Thyroid gland (tissue), 4 donors: ENCODE results near the gene COBLL1. TPM values are rescaled to one million over a fixed set of nuclear protein-coding genes. Genes with fewer than 3 reads are reported as not detected.
A peak's percentile ranks its signal among the peaks of the same experiment; 100 is the strongest.

ENCODE experiments used
- DNase-seq, 2 donors: peaks; one replicate each; pipeline ENCODE4 v3.0.0-alpha.2; 2019
- H3K27ac ChIP-seq, 3 donors: fragments of 200-600 bp; sonication (generic); 1 replicate in 2 of 3; 2 replicates in 1 of 3; pipeline ENCODE4 v1.5.1; 2016 to 2019; ENCODE audit warnings: mild to moderate bottlenecking in 1 of 3, moderate library complexity in 1 of 3
- H3K27me3 ChIP-seq: fragments of 200-600 bp; sonication (generic); one replicate; pipeline ENCODE4 v1.5.1; 2019
- H3K36me3 ChIP-seq, 2 donors: fragments of 200-600 bp; sonication (generic); one replicate each; pipeline ENCODE4 v1.5.1; 2016 to 2019
- H3K4me1 ChIP-seq, 2 donors: fragments of 200-600 bp; sonication (generic); one replicate each; pipeline ENCODE4 v1.5.1; 2017 to 2019
- H3K4me3 ChIP-seq, 3 donors: fragments of 200-600 bp; sonication (generic); replicated peaks in 1 of 3; 1 replicate in 2 of 3; 2 replicates in 1 of 3; pipeline ENCODE4 v1.5.1; 2016; ENCODE audit warnings: mild to moderate bottlenecking in 1 of 3
- H3K9me3 ChIP-seq: fragments of 200-600 bp; sonication (generic); one replicate; pipeline ENCODE4 v1.5.1; 2017
- CTCF ChIP-seq, 6 experiments: fragments of 200-600 bp in 3 of 6; fragments of 450-650 bp in 3 of 6; sonication (generic) in 3 of 6; IDR thresholded peaks; one replicate each; pipeline ENCODE4 v1.5.1; 2016 to 2019; ENCODE audit warnings: antibody characterized with exemption in 6 of 6, mild to moderate bottlenecking in 2 of 6, inconsistent platforms in 1 of 6, moderate library complexity in 1 of 6
- POLR2A ChIP-seq, 2 donors: fragments of 450-650 bp; IDR thresholded peaks; one replicate each; pipeline ENCODE4 v1.6.1; 2017; ENCODE audit warnings: antibody characterized with exemption in 2 of 2, mild to moderate bottlenecking in 2 of 2, moderate library complexity in 1 of 2
- WGBS, 2 donors: methylation state at CpG; one replicate each; pipeline ENCODE4 v1.1.5; 2017; 5-methylcytosine and 5-hydroxymethylcytosine counted together
- intact Hi-C: fragments of 100-400 bp; cut with DNase I; formaldehyde crosslinking; loops from one replicate; pipeline ENCODE4 v1.15.1; 2023
- total RNA-seq, 4 donors: library from RNA; depleted of rRNA; stranded (reverse); fragments of >200 nt; gene quantifications; one replicate each; pipeline ENCODE4 v1.2.3, GENCODE V29; 2016

COBLL1 gene
- total RNA-seq, 4 donors from 2014 or later = 41.8 to 90.8 (median 76.9) TPM

GRCh38 chr2:164792316-164793170, 49.1 kb downstream of the COBLL1 start:
- Histone ChIP-seq H3K9me3 (no peaks in the 10 kb centered on the region), H3K27me3 (no peaks in the 10 kb centered on the region), H3K36me3 (no peaks in the 10 kb centered on the region), H3K4me3 (no peak overlapping the region), H3K4me1 (peaks cover 22 to 29% of the 10 kb centered on the region in 2 donors), H3K27ac (peak overlapping the region; percentile 18 to 68 (median 64))
- intact Hi-C loops = no loop called here
- no peak for TF ChIP-seq POLR2A (IDR thresholded peaks at IDR 0.05)
- no peak for TF ChIP-seq CTCF (IDR thresholded peaks at IDR 0.05)
- DNase-seq = no peak
- whole genome bisulfite sequencing, 2 donors = 79 to 94% methylated on average over 5 of the region's 5 CpGs

- WGBS, 2 donors = 93 to 94% methylated on average over 5 of the region's 5 CpGs
- H3K4me3 ChIP-seq = no peak overlapping the region
- H3K36me3 ChIP-seq = no peaks in the 10 kb centered on the region
- H3K27ac ChIP-seq = no peak overlapping the region
- no peaks in the 10 kb centered on the region for H3K27me3 ChIP-seq
- no peaks in the 10 kb centered on the region for H3K9me3 ChIP-seq
- TF ChIP-seq CTCF (IDR thresholded peaks at IDR 0.05) = no peak
- TF ChIP-seq POLR2A (IDR thresholded peaks at IDR 0.05) = no peak
- intact Hi-C loops = no loop called here
- H3K4me1 ChIP-seq = peaks cover 20 to 25% of the 10 kb centered on the region in 2 donors
- no peak for DNase-seq
These were observed 51.7 kb downstream of the COBLL1 start for GRCh38 chr2:164789968-164790367.

DNA sequence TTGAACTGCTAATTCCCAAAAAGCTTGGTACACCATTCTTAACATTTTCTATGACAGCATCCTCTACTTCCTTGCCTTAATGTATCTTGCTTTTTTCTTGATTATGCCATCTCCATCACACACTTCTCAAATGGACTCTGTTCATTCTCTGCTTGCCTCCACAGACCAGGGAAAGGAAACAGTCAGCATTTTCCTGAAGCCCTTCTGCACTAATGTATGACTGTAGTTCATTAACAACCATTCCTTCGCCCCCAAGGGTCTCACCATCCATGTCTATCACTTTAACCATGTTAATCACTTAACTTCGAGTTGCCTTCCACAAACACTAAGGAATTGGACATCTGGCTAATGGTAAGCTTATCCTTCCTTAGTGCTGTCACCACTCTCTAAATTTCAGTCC, 54.8 kb downstream of the COBLL1 start:
- Histone ChIP-seq H3K27ac (no peak overlapping the region), H3K36me3 (no peaks in the 10 kb centered on the region), H3K4me3 (no peak overlapping the region), H3K27me3 (no peaks in the 10 kb centered on the region), H3K4me1 (peaks cover 0 to 6% of the 10 kb centered on the region in 2 donors), H3K9me3 (no peaks in the 10 kb centered on the region)
- intact Hi-C loops = no loop called here
- 76 to 91% methylated on average over 2 of the region's 2 CpGs for WGBS, 2 donors
- DNase-seq = no peak
- TF ChIP-seq CTCF (IDR thresholded peaks at IDR 0.05) (no peak), POLR2A (IDR thresholded peaks at IDR 0.05) (no peak)

GRCh38 chr2:164785457-164785856, 56.2 kb downstream of the COBLL1 start:
- no peak overlapping the region for H3K4me3 ChIP-seq

More at GRCh38 chr2:164785457-164785856, 56.2 kb downstream of the COBLL1 start:
- Histone ChIP-seq H3K27me3 (no peaks in the 10 kb centered on the region), H3K27ac (peak overlapping the region in 2 of 3 donors; percentile 11 to 13), H3K9me3 (no peaks in the 10 kb centered on the region), H3K36me3 (no peaks in the 10 kb centered on the region), H3K4me1 (peaks cover 3 to 6% of the 10 kb centered on the region in 2 donors)
- DNase-seq = no peak
- TF ChIP-seq CTCF (IDR thresholded peaks at IDR 0.05) (no peak), POLR2A (IDR thresholded peaks at IDR 0.05) (no peak)
- 6 to 15% methylated on average over 1 of the region's 1 CpG for WGBS, 2 donors
- intact Hi-C loops = no loop called here
